ENCODE data around the gene SLX9.

GRCh38 chr21:45021428-45022347 lies 81.9 kb downstream of the SLX9 start:
- TF ChIP-seq POLR2A (IDR thresholded peaks at IDR 0.05; ENCODE audit: low read depth) (no peak), CTCF (IDR thresholded peaks at IDR 0.05) (no peak)

Measured in esophagus muscularis mucosa (tissue), 3 donors.